Endothelial cell of umbilical vein (primary cell): Measurements from ENCODE around the gene STUM. TPM values are rescaled to one million over a fixed set of nuclear protein-coding genes. Genes with fewer than 3 reads are reported as not detected.

Experiments used
- BruUV-seq: library from RNA; stranded (reverse); fragments of 400-500 nt; replicated peaks from 2 replicates; lab custom pipeline; 2021; lab: Mats Ljungman, UMichigan
- CTCF ChIA-PET: fragments of 300-600, 350-600 bp; sonication (Branson Sonifier 250); formaldehyde crosslinking; loops from one replicate; lab custom pipeline; 2021; ENCODE audit warnings: antibody characterized with exemption, inconsistent platforms; lab: Charles Lee
- POLR2A ChIA-PET: fragments of 300-600, 350-600 bp; sonication (Branson Sonifier 250); formaldehyde crosslinking; loops from one replicate; lab custom pipeline; 2021; ENCODE audit warnings: antibody characterized with exemption, inconsistent platforms; lab: Charles Lee
- DNase-seq: peaks from one replicate; pipeline ENCODE4 v3.0.0-alpha.2; 2011; ENCODE audit warnings: low read depth, low spot score
- FAIRE-seq: peaks from 2 replicates; lab custom pipeline; 2011; peaks lifted over from hg19 to GRCh38; lab: Jason Lieb, UNC
- H2AFZ ChIP-seq: 2 replicates; pipeline ENCODE4 v1.6.0; 2012; ENCODE audit warnings: low read depth, low read length, control low read depth, inconsistent platforms
- H3K27ac ChIP-seq: 2 replicates; pipeline ENCODE4 v1.5.1; 2011; ENCODE audit warnings: low read depth, mild to moderate bottlenecking, control low read depth, low read length, moderate library complexity; ENCODE audit not compliant: insufficient read depth
- H3K27me3 ChIP-seq, 2 experiments: 2 replicates each; pipeline versions ENCODE4 v1.6.0 to v1.6.1; 2011; ENCODE audit warnings: low read length in 2 of 2, mixed read lengths in 1 of 2; ENCODE audit not compliant: control insufficient read depth in 2 of 2, insufficient read depth in 2 of 2
- H3K36me3 ChIP-seq, 2 experiments: 2 replicates in 1 of 2; 3 replicates in 1 of 2; pipeline ENCODE4 v1.5.1; 2011; ENCODE audit warnings: low read length in 2 of 2, mild to moderate bottlenecking in 1 of 2, moderate library complexity in 1 of 2; ENCODE audit not compliant: control insufficient read depth in 2 of 2, insufficient read depth in 2 of 2; ENCODE audit errors: extremely low read depth in 1 of 2
- H3K4me1 ChIP-seq: 3 replicates; pipeline ENCODE4 v1.5.1; 2011; ENCODE audit warnings: mild to moderate bottlenecking, low read length; ENCODE audit not compliant: control insufficient read depth, insufficient read depth; ENCODE audit errors: extremely low read depth
- H3K4me2 ChIP-seq: 2 replicates; pipeline ENCODE4 v1.6.1; 2011; ENCODE audit warnings: low read length, control low read depth, mixed read lengths; ENCODE audit not compliant: insufficient read depth
- H3K4me3 ChIP-seq, 3 experiments: fragments of 200-600 bp in 1 of 3; sonication (generic), shearing (Covaris generic) in 1 of 3; replicated peaks in 1 of 3; 2 replicates each; pipeline ENCODE4 v1.5.1; 2011 to 2016; ENCODE audit warnings: control low read depth in 3 of 3, low read length in 3 of 3, mild to moderate bottlenecking in 2 of 3, inconsistent platforms in 1 of 3, low read depth in 1 of 3, moderate library complexity in 1 of 3; ENCODE audit not compliant: insufficient read depth in 1 of 3
- H3K79me2 ChIP-seq: 2 replicates; pipeline ENCODE4 v1.6.0; 2012; ENCODE audit warnings: low read length, inconsistent platforms; ENCODE audit not compliant: control insufficient read depth, insufficient read depth
- H3K9ac ChIP-seq: replicated peaks from 2 replicates; pipeline ENCODE3; 2011; ENCODE audit warnings: low read length, control low read depth; ENCODE audit not compliant: insufficient read depth; ENCODE audit errors: extremely low read depth
- H3K9me1 ChIP-seq: replicated peaks from 3 replicates; pipeline ENCODE4 v1.6.0; 2011; ENCODE audit warnings: mild to moderate bottlenecking, low read length; ENCODE audit not compliant: control insufficient read depth, insufficient read depth; ENCODE audit errors: extremely low read depth
- H3K9me3 ChIP-seq: replicated peaks from 2 replicates; pipeline ENCODE4 v1.5.1; 2012; ENCODE audit warnings: low read length, inconsistent platforms; ENCODE audit not compliant: control insufficient read depth, insufficient read depth
- H4K20me1 ChIP-seq: replicated peaks from 2 replicates; pipeline ENCODE3; 2011; ENCODE audit warnings: mild to moderate bottlenecking, low read length; ENCODE audit not compliant: control insufficient read depth, insufficient read depth; ENCODE audit errors: extremely low read depth
- CTCF ChIP-seq, 2 donors: IDR thresholded peaks; 1 replicate in 1 of 2; 2 replicates in 1 of 2; pipeline ENCODE4 v1.5.1; 2011; ENCODE audit warnings: low read length in 2 of 2, mild to moderate bottlenecking in 2 of 2, moderate library complexity in 2 of 2, control low read depth in 1 of 2, inconsistent platforms in 1 of 2, low read depth in 1 of 2; ENCODE audit not compliant: insufficient read depth in 1 of 2; ENCODE audit errors: extremely low read depth in 1 of 2
- EZH2 ChIP-seq: IDR thresholded peaks from 2 replicates; pipeline ENCODE4 v1.6.1; 2012; ENCODE audit warnings: borderline replicate concordance, low read depth, mild to moderate bottlenecking, moderate library complexity, low read length, inconsistent platforms; ENCODE audit not compliant: severe bottlenecking
- FOS ChIP-seq: IDR thresholded peaks from 2 replicates; pipeline ENCODE4 v1.6.1; 2011; ENCODE audit warnings: mild to moderate bottlenecking, low read length, moderate library complexity, borderline replicate concordance; ENCODE audit not compliant: insufficient read depth
- GATA2 ChIP-seq: IDR thresholded peaks from 2 replicates; pipeline ENCODE4 v1.7.0; 2011; ENCODE audit warnings: low read depth, mild to moderate bottlenecking, moderate library complexity, mixed read lengths, low read length; ENCODE audit not compliant: insufficient read length, insufficient read depth
- JUN ChIP-seq: IDR thresholded peaks from 2 replicates; pipeline ENCODE4 v1.6.1; 2011; ENCODE audit warnings: borderline replicate concordance, low read depth; ENCODE audit not compliant: insufficient read length, insufficient read depth
- MAX ChIP-seq: IDR thresholded peaks from 2 replicates; pipeline ENCODE4 v1.6.1; 2011; ENCODE audit not compliant: insufficient read depth, insufficient read length
- MYC ChIP-seq: IDR thresholded peaks from one replicate; pipeline ENCODE4 v1.6.1; 2011; ENCODE audit warnings: mild to moderate bottlenecking, low read depth, low read length
- POLR2A ChIP-seq: IDR thresholded peaks from 2 replicates; pipeline ENCODE4 v1.6.1; 2012; ENCODE audit warnings: low read depth, mild to moderate bottlenecking, control low read depth, low read length
- POLR2AphosphoS5 ChIP-seq: IDR thresholded peaks from 2 replicates; pipeline ENCODE4 v1.6.1; 2012; ENCODE audit warnings: low read depth, mild to moderate bottlenecking, control low read depth, low read length, moderate library complexity; ENCODE audit not compliant: insufficient read depth
- dilution Hi-C: fragments of 300-500 bp; cut with MboI; formaldehyde crosslinking; loops from one replicate; pipeline ENCODE4 v1.15.0; 2019; ENCODE audit warnings: low sequenced_read_pairs; ENCODE audit not compliant: extremely low pct_ligation_motif_present
- intact Hi-C: fragments of 100-400 bp; cut with micrococcal nuclease; formaldehyde crosslinking; loops from one replicate; pipeline ENCODE4 v1.10.0; 2022
- polyA plus RNA-seq, 4 experiments: library from polyadenylated mRNA; depleted of rRNA in 3 of 4; stranded (reverse) in 3 of 4; unstranded in 1 of 4; fragments of >200 nt; gene quantifications; 2 replicates each; pipeline versions ENCODE4 v1.2.1 to v1.2.3, GENCODE V29; 2011 to 2012; ENCODE audit warnings: missing spikeins in 1 of 4
- total RNA-seq: library from RNA; stranded (reverse); gene quantifications from 2 replicates; pipeline ENCODE4 v1.2.3, GENCODE V29; 2021

STUM gene
- total and polyA plus RNA-seq, 2 donors (not counting 3 experiments of a cell fraction or from before 2014, with no cell fraction given), result not detected

GRCh38 chr1:226582966-226583365 is 34.4 kb downstream of the STUM start:
- CTCF ChIA-PET, result interaction anchor here (0.9 kb wide), 1 partner anchor 13 kb away, joined by 5 read pairs; no protein-coding TSS in a partner anchor
- no TSS peak for BruUV-seq
- intact Hi-C loops, result no loop called here

More at GRCh38 chr1:226582966-226583365, 34.4 kb downstream of the STUM start:
- Histone ChIP-seq H3K9me3 (no peaks in the 10 kb centered on the region), H3K4me3 (no peak overlapping the region), H3K27ac (no peak overlapping the region), H3K4me2 (no peak overlapping the region), H3K79me2 (no peaks in the 10 kb centered on the region), H2AFZ (no peak overlapping the region), H3K9ac (no peak overlapping the region), H4K20me1 (no peaks in the 10 kb centered on the region), H3K4me1 (no peaks in the 10 kb centered on the region), H3K9me1 (no peaks in the 10 kb centered on the region), H3K27me3 (no peaks in the 10 kb centered on the region), H3K36me3 (no peaks in the 10 kb centered on the region)
- TF ChIP-seq JUN (no peak), MAX (no peak), FOS (no peak), POLR2AphosphoS5 (no peak), GATA2 (no peak), POLR2A (no peak), CTCF (IDR thresholded peaks at IDR 0.05; ENCODE audit: extremely low read depth in 1 of 2, insufficient read depth in 1 of 2, low read depth in 1 of 2, low read length in 2 of 2) (no peak), EZH2 (no peak), MYC (no peak)
- DNase-seq (no peak), FAIRE-seq (no peak)
- POLR2A ChIA-PET, result no interaction called here
- dilution Hi-C loops, result no loop called here
